GM23248 (cell line): ENCODE data around the gene SNAPC4. TPM values are rescaled to one million over a fixed set of nuclear protein-coding genes. Genes with fewer than 3 reads are reported as not detected.

Experiments used
- DNase-seq: peaks from one replicate; pipeline ENCODE4 v3.0.0-alpha.2; 2015
- H2AFZ ChIP-seq: fragments of 200-600 bp; sonication (generic); 2 replicates; pipeline ENCODE4 v1.6.1; 2016; ENCODE audit warnings: antibody characterized with exemption
- H3F3A ChIP-seq: fragments of 200-600 bp; sonication (generic); 2 replicates; pipeline ENCODE4 v1.6.1; 2016; ENCODE audit warnings: mild to moderate bottlenecking, antibody characterized with exemption, mixed run types; ENCODE audit not compliant: insufficient read depth
- H3K27ac ChIP-seq: fragments of 200-600 bp; sonication (generic); 2 replicates; pipeline ENCODE4 v1.5.1; 2016; ENCODE audit warnings: mild to moderate bottlenecking
- H3K27me3 ChIP-seq: fragments of 200-600 bp; sonication (generic); replicated peaks from 2 replicates; pipeline ENCODE4 v1.6.1; 2016; ENCODE audit warnings: mild to moderate bottlenecking; ENCODE audit not compliant: insufficient read depth
- H3K36me3 ChIP-seq: fragments of 200-600 bp; sonication (generic); 2 replicates; pipeline ENCODE4 v1.6.1; 2016; ENCODE audit warnings: low read depth, mild to moderate bottlenecking
- H3K4me1 ChIP-seq: fragments of 200-600 bp; sonication (generic); 2 replicates; pipeline ENCODE4 v1.6.1; 2016; ENCODE audit warnings: mild to moderate bottlenecking; ENCODE audit not compliant: insufficient read depth
- H3K4me2 ChIP-seq: fragments of 200-600 bp; sonication (generic); one replicate; pipeline ENCODE4 v1.6.1; 2016; ENCODE audit warnings: mild to moderate bottlenecking; ENCODE audit not compliant: unreplicated experiment
- H3K4me3 ChIP-seq: fragments of 200-600 bp; sonication (generic); 2 replicates; pipeline ENCODE4 v1.5.1; 2016; ENCODE audit warnings: mild to moderate bottlenecking
- H3K79me2 ChIP-seq: fragments of 200-600 bp; sonication (generic); 2 replicates; pipeline ENCODE4 v1.6.1; 2016; ENCODE audit warnings: mild to moderate bottlenecking; ENCODE audit not compliant: insufficient read depth
- H3K9ac ChIP-seq: fragments of 200-600 bp; sonication (generic); 2 replicates; pipeline ENCODE4 v1.6.1; 2016; ENCODE audit warnings: mild to moderate bottlenecking
- H3K9me2 ChIP-seq: fragments of 200-600 bp; sonication (generic); 2 replicates; pipeline ENCODE4 v1.6.1; 2016; ENCODE audit warnings: mixed run types, mild to moderate bottlenecking, moderate library complexity; ENCODE audit not compliant: insufficient read depth
- H3K9me3 ChIP-seq: fragments of 200-600 bp; sonication (generic); one replicate; pipeline ENCODE4 v1.6.1; 2017; ENCODE audit warnings: low read depth
- H4K20me1 ChIP-seq: fragments of 200-600 bp; sonication (generic); 2 replicates; pipeline ENCODE4 v1.6.0; 2016; ENCODE audit not compliant: insufficient read depth
- EZH2 ChIP-seq: fragments of 200-600 bp; sonication (generic); IDR thresholded peaks from 2 replicates; pipeline ENCODE4 v1.6.1; 2018; ENCODE audit warnings: antibody characterized with exemption, mild to moderate bottlenecking; ENCODE audit not compliant: insufficient read depth, poor library complexity, severe bottlenecking
- EZH2phosphoT487 ChIP-seq: fragments of 200-600 bp; sonication (generic); IDR thresholded peaks from 2 replicates; pipeline ENCODE4 v1.6.1; 2018; ENCODE audit warnings: antibody characterized with exemption, moderate library complexity, mild to moderate bottlenecking, low read depth; ENCODE audit not compliant: insufficient read depth
- WGBS, 2 experiments: methylation state at CpG; one replicate each; pipeline ENCODE4 v1.1.6; 2015 to 2017; ENCODE audit warnings: low lambda C conversion rate in 2 of 2, low coverage in 1 of 2; ENCODE audit errors: missing lambda C conversion rate in 2 of 2; 5-methylcytosine and 5-hydroxymethylcytosine counted together
- in situ Hi-C: fragments of 300-500 bp; cut with MboI; formaldehyde crosslinking; loops from 2 replicates; pipeline ENCODE4 v1.15.0; 2020
- polyA plus RNA-seq: library from polyadenylated mRNA; unstranded; fragments of >200 nt; fragmentation: Nextera tagmentation; extraction: Ambion mirVana; gene quantifications from 2 replicates; pipeline ENCODE4 v1.2.1, GENCODE V29; 2016
- total RNA-seq: library from RNA; depleted of rRNA; stranded (reverse); fragments of >200 nt; shearing (Covaris generic); gene quantifications from 2 replicates; pipeline ENCODE4 v1.2.3, GENCODE V29; 2014

SNAPC4 gene
- total and polyA plus RNA-seq, 2 experiments from 2014 or later, result 4.4 to 5.2 TPM

DNA sequence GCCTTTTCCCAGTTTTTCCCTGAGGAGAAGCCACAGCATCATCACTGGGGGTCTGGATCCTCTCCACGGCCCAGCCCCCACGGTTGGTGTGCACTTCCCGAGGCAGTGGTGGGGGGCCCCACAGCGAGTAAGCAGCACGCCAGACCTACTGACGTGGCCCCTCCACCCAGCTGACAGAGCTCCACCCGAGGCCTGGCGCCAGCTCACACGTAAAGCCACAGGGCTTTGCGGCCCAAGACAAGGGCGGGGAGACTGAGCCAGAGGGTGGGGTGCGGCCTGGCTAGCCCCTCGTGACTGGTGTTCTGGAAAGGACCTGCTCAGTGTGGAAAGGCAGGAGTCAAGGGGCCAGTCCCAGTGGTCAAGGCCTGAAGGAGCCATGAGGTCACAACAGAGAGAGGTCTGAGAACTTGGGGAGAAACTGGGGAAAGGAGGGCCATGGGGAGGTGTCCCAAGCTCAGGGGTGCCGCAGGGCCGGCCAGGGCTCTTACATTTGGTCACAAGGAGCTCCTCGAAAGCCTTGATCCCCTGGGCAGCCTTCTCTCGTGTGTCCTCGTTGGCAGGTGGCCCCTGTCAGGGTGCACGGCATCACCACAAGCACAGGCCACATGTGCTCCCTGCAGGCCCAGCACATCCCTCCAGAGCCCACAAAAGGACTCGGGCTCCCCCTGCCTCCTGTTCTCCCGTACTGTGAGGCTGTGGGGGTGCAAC, 5.5 kb downstream of the SNAPC4 start:
- no peaks in the 10 kb centered on the region for H3F3A ChIP-seq
- no peak for DNase-seq
- no peaks in the 10 kb centered on the region for H4K20me1 ChIP-seq
- no peaks in the 10 kb centered on the region for H3K9me3 ChIP-seq
- no peak overlapping the region for H3K4me2 ChIP-seq
- no peak for TF ChIP-seq EZH2
- no peak for TF ChIP-seq EZH2phosphoT487
- no peak overlapping the region for H3K9ac ChIP-seq
- H3K9me2 ChIP-seq, result no peaks in the 10 kb centered on the region
- H3K79me2 ChIP-seq, result peaks cover 38% of the 10 kb centered on the region
- peaks cover 7% of the 10 kb centered on the region for H3K4me1 ChIP-seq
- peaks cover 4% of the 10 kb centered on the region; the same call in 1 of the 2 replicates for H3K36me3 ChIP-seq
- WGBS, 2 experiments, result 95% methylated on average over 19 to 21 of the region's 21 CpGs
- H3K4me3 ChIP-seq, result no peak overlapping the region
- no peaks in the 10 kb centered on the region for H3K27me3 ChIP-seq
- H3K27ac ChIP-seq, result no peak overlapping the region
- in situ Hi-C loops, result no loop called here
- no peak overlapping the region for H2AFZ ChIP-seq

DNA sequence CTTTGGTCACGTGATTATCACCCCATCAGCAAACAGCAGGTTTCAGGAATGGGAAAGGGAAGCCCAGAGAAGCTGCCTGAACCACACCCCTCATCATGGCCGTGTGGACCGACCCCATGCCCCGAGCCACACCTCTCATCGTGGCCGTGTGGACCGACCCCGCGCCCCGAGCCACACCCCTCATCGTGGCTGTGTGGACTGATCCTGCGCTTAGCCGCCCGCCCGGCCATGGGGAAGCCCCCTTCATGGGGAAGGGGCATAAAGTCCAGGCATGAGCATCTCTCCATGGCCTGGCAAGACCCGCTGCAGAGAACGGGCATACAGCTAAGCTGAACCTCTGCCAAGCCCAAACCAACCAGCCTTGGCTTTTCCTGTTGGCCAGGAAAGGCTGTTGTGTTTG, 6.4 kb downstream of the SNAPC4 start:
- Histone ChIP-seq H3K9ac (no peak overlapping the region), H2AFZ (no peak overlapping the region), H3K36me3 (peaks cover 11% of the 10 kb centered on the region; the same call in 1 of the 2 replicates), H3K9me2 (no peaks in the 10 kb centered on the region), H3K27ac (no peak overlapping the region), H3K27me3 (no peaks in the 10 kb centered on the region), H3K4me2 (no peak overlapping the region), H3K4me1 (peaks cover 2% of the 10 kb centered on the region), H3K79me2 (peaks cover 29% of the 10 kb centered on the region), H3K9me3 (no peaks in the 10 kb centered on the region), H4K20me1 (no peaks in the 10 kb centered on the region), H3F3A (no peaks in the 10 kb centered on the region), H3K4me3 (no peak overlapping the region)
- DNase-seq, result no peak
- in situ Hi-C loops, result no loop called here
- no peak for TF ChIP-seq EZH2phosphoT487
- no peak for TF ChIP-seq EZH2
- WGBS, 2 experiments, result 85 to 86% methylated on average over 13 to 17 of the region's 17 CpGs

DNA sequence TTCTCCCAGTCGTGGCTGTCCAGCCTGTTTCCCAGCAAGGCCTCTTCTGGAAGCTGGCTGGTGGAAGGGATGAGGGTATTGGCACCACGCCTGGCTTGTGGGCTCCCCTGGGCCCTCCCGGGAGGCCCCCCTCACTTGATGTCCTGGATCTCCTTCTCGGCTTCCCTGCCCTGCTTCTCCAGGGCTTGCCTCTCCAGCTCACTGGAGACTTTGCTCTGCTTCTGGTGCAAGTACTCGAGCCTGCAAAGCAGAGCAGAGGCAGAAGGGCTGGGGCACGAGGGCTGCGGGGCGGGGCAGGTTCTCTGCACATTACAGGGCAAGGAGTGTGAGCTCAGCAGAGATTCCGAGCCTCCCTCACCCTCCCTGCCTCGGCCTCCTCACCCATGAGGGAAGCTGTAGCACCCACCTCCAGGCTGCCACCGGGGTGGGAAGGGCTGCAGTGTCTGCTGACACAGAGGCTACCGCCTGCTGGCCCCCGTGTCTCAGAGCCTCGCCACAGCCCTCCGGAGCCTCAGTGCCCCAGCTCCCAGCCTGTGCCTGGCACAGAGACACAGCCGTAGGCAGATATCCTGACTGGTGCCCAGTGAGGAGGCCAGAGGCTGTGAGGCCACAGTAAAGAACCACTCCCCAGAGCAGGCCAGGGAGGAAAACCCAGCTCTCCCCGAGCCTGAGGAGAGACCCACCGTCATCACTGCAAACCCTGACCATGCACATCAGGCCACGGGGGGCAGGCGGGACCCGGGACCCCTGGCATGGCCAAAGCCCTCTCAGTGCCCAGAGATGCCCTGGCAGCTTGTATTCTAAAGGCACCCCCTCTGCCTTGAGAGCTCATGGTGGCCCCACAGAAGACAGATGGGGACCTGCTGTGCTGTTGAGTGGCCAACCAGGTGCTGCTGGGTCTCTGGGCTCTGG, 7.2 kb downstream of the SNAPC4 start:
- Histone ChIP-seq H3K27ac (no peak overlapping the region), H3K4me1 (no peaks in the 10 kb centered on the region), H3K9me3 (no peaks in the 10 kb centered on the region), H3K9ac (no peak overlapping the region), H3K79me2 (peaks cover 21% of the 10 kb centered on the region), H3K4me2 (no peak overlapping the region), H3K4me3 (no peak overlapping the region), H3K27me3 (no peaks in the 10 kb centered on the region), H3K9me2 (no peaks in the 10 kb centered on the region), H2AFZ (no peak overlapping the region), H3K36me3 (peaks cover 14% of the 10 kb centered on the region; the same call in 1 of the 2 replicates), H3F3A (no peaks in the 10 kb centered on the region), H4K20me1 (no peaks in the 10 kb centered on the region)
- in situ Hi-C loops, result no loop called here
- TF ChIP-seq EZH2phosphoT487 (no peak), EZH2 (no peak)
- 86 to 89% methylated on average over 15 to 17 of the region's 21 CpGs for WGBS, 2 experiments
- no peak for DNase-seq

DNA sequence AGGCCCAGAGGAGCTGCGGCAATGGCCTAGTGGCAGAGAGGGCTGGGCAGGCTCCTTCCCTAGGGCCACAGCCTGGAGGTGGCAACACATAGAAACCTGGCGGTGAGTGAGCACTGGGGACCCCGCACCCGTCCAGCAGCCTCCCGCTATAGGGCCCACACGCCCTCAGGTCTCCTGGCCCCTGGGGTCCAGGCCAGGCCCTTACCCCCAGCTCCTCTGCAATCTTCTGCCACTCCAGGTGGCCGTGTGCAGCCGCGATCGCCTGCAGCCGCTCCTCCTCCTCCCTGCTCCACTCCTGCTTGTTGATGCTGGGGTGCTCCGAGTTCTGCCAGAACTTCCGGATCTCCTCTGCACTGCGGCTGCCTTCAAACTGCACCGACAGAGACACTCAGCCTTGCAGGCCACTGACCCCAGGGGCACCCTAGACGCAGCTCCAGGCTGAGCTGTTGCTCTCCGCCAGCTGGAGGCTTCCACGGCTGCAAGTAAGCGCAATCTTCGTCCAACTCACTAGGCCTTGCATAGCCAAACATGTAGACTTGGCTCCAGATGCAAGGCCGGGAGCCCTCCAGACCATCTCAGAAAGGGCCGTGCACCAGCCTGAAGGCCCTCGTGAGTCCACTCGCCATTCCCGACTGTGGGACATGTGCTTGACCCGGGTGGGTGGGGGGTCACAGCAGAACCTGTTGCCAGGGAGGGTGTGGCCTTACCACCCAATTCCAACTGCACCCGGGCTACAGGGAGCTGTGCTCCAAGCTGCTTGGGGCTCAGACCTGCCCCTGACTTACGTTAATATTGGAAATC, 8.0 kb downstream of the SNAPC4 start:
- Histone ChIP-seq H3K36me3 (peaks cover 14% of the 10 kb centered on the region; the same call in 1 of the 2 replicates), H3K4me3 (no peak overlapping the region), H3K4me1 (no peaks in the 10 kb centered on the region), H3K9me2 (no peaks in the 10 kb centered on the region), H3K9me3 (no peaks in the 10 kb centered on the region), H3F3A (no peaks in the 10 kb centered on the region), H3K79me2 (peaks cover 16% of the 10 kb centered on the region), H3K27me3 (no peaks in the 10 kb centered on the region), H3K9ac (no peak overlapping the region), H4K20me1 (no peaks in the 10 kb centered on the region), H3K4me2 (no peak overlapping the region), H3K27ac (no peak overlapping the region), H2AFZ (no peak overlapping the region)
- 87 to 88% methylated on average over 25 to 27 of the region's 28 CpGs for WGBS, 2 experiments
- in situ Hi-C loops, result no loop called here
- TF ChIP-seq EZH2 (no peak), EZH2phosphoT487 (no peak)
- no peak for DNase-seq
